NOMO-1 treated with DMSO at 0.1 percent for 48 hours (cell line): Measurements from ENCODE around the gene C1orf87.

Source experiments
- DNase-seq: peaks from one replicate; lab custom pipeline; 2025; ENCODE audit not compliant: unreplicated experiment; lab: John Stamatoyannopoulos, UW

Gene C1orf87

GRCh38 chr1:60073605-60074278 lies at the start of gene C1orf87:
TSS of gene C1orf87 (minus strand) at chr1:60073770. CDS start at chr1:60072643, 1,127 bp downstream.
- no peak for DNase-seq

- no peak for DNase-seq
Measured at GRCh38 chr1:60118085-60118484, 44.5 kb upstream of the C1orf87 start.

GRCh38 chr1:60114745-60115318 lies 41.3 kb upstream of the C1orf87 start:
- DNase-seq: no peak

GRCh38 chr1:60113596-60113995 lies 40.0 kb upstream of the C1orf87 start:
- no peak for DNase-seq

GRCh38 chr1:60113028-60113427 lies 39.5 kb upstream of the C1orf87 start:
- no peak for DNase-seq

- no peak for DNase-seq
Measured at GRCh38 chr1:60111716-60112115, 38.1 kb upstream of the C1orf87 start.

- DNase-seq: no peak
Measured at GRCh38 chr1:60111118-60111517, 37.5 kb upstream of the C1orf87 start.

GRCh38 chr1:60108196-60108595 lies 34.6 kb upstream of the C1orf87 start:
- no peak for DNase-seq

GRCh38 chr1:60103186-60103585 lies 29.6 kb upstream of the C1orf87 start:
- no peak for DNase-seq

- DNase-seq: no peak
Measured at GRCh38 chr1:60102267-60103061, 28.9 kb upstream of the C1orf87 start.

- no peak for DNase-seq
Measured at GRCh38 chr1:60101516-60101915, 27.9 kb upstream of the C1orf87 start.

GRCh38 chr1:60091195-60091715 lies 17.7 kb upstream of the C1orf87 start:
- no peak for DNase-seq

- DNase-seq: no peak
Measured at GRCh38 chr1:60090655-60091054, 17.1 kb upstream of the C1orf87 start.

GRCh38 chr1:60088620-60089155 lies 15.1 kb upstream of the C1orf87 start:
- no peak for DNase-seq

- DNase-seq: no peak
Measured at GRCh38 chr1:60087681-60088080, 14.1 kb upstream of the C1orf87 start.

- DNase-seq: no peak
Measured at GRCh38 chr1:60078182-60078581, 4.6 kb upstream of the C1orf87 start.

- DNase-seq: no peak
Measured at GRCh38 chr1:60071296-60071695, 2.3 kb downstream of the C1orf87 start.

- DNase-seq: no peak
Measured at GRCh38 chr1:60069691-60070090, 3.9 kb downstream of the C1orf87 start.

- no peak for DNase-seq
Measured at GRCh38 chr1:60068393-60069045, 5.1 kb downstream of the C1orf87 start.

GRCh38 chr1:60066001-60066400 lies 7.6 kb downstream of the C1orf87 start:
- no peak for DNase-seq

GRCh38 chr1:60065199-60065598 lies 8.4 kb downstream of the C1orf87 start:
- DNase-seq: peak; percentile 26
